Neural crest cell (in vitro differentiated cells): ENCODE results near the gene ACSF3. TPM values are rescaled to one million over a fixed set of nuclear protein-coding genes. Genes with fewer than 3 reads are reported as not detected.

Source experiments
- DNase-seq: peaks from one replicate; pipeline ENCODE4 v3.0.0; 2021; ENCODE audit warnings: low read depth, mixed read lengths, low spot score
- H3K27ac Mint-ChIP-seq: one replicate; pipeline ENCODE4 v1.8.0; 2021; ENCODE audit warnings: mild to moderate bottlenecking, mixed read lengths; ENCODE audit not compliant: unreplicated experiment
- H3K27me3 Mint-ChIP-seq: 2 replicates; pipeline ENCODE4 v1.8.0; 2021; ENCODE audit warnings: low read depth, mild to moderate bottlenecking, mixed read lengths
- H3K36me3 Mint-ChIP-seq: 2 replicates; pipeline ENCODE4 v1.8.0; 2021; ENCODE audit warnings: low read depth, mild to moderate bottlenecking, mixed read lengths
- H3K4me1 Mint-ChIP-seq: 2 replicates; pipeline ENCODE4 v1.8.0; 2021; ENCODE audit warnings: mixed read lengths
- H3K4me3 Mint-ChIP-seq: one replicate; pipeline ENCODE4 v1.8.0; 2021; ENCODE audit warnings: mild to moderate bottlenecking, mixed read lengths
- H3K9me3 Mint-ChIP-seq: 2 replicates; pipeline ENCODE4 v1.8.0; 2021; ENCODE audit warnings: mixed read lengths
- CTCF ChIP-seq: fragments of 200-600 bp; sonication (generic); conservative IDR thresholded peaks from 2 replicates; pipeline ENCODE4 v1.5.0; 2021; ENCODE audit warnings: antibody characterized with exemption, mild to moderate bottlenecking
- total RNA-seq: library from RNA; stranded (reverse); gene quantifications from 2 replicates; pipeline ENCODE4 v1.2.1, GENCODE V29; 2021

The ACSF3 gene
- total RNA-seq, 1 donor from 2014 or later: 31.0 TPM

DNA sequence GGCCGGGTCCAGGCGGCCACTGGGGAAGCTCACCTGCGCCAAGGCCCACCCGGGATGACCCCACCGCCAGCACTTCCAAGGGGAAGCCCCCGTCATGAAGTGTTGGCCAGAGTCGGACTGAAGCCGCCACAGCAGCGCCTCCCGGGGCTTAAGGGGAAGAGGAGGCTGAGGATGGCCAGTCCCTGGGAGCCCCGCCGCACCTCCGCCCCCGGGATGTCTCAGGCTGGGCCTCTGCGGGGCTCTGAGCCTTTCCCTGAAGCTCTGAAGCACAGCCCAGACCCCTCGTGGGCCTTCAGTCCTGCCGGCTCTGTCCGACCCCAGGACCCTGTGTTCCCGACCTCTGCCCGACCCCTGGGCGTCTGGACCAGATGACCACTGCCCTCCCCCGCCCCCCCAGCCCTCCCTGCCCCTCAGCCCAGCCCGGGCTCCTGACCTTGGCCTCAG, 42.8 kb upstream of the ACSF3 start:
- DNase-seq: no peak
- Mint-ChIP-seq H3K27ac (no peak overlapping the region), H3K36me3 (no peaks in the 10 kb centered on the region), H3K4me3 (no peak overlapping the region), H3K4me1 (peaks cover 17% of the 10 kb centered on the region), H3K27me3 (peaks cover 7% of the 10 kb centered on the region), H3K9me3 (peaks cover 5% of the 10 kb centered on the region)
- no peak for TF ChIP-seq CTCF

DNA sequence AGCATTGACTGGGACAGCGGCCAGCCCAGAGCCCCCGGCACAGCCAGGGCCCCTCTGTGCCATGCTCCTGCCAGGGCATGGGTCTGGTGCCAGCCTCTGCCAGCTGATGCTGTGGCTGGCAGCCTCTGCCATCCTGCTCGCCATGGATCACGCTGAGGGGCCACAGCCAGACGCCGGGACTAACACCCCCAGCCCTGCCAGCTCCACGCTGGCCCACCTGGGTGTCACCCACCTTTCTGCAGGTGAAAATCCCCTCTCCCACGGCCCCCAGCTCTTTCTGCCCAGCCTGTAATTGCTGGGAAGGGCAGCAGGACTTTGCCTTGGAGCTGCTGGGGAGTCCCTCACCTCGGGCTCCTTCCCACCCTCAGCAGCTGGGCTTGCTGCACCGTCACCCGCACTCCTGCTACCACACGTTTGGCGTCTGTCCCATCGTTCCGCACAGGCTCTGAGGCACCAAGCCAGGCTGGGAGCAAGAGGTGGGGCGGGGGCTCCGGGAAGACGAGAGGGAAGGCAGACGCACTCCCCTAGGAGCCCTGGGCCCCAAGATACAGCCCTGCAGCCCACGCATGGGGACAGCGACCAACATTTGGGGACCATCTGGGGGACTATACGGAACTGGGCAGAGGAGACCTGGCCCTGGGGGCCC, 42.0 kb upstream of the ACSF3 start:
- Mint-ChIP-seq H3K27ac (no peak overlapping the region), H3K9me3 (no peaks in the 10 kb centered on the region), H3K36me3 (no peaks in the 10 kb centered on the region), H3K4me1 (peaks cover 12% of the 10 kb centered on the region), H3K27me3 (peaks cover 7% of the 10 kb centered on the region), H3K4me3 (no peak overlapping the region)
- no peak for DNase-seq
- no peak for TF ChIP-seq CTCF

DNA sequence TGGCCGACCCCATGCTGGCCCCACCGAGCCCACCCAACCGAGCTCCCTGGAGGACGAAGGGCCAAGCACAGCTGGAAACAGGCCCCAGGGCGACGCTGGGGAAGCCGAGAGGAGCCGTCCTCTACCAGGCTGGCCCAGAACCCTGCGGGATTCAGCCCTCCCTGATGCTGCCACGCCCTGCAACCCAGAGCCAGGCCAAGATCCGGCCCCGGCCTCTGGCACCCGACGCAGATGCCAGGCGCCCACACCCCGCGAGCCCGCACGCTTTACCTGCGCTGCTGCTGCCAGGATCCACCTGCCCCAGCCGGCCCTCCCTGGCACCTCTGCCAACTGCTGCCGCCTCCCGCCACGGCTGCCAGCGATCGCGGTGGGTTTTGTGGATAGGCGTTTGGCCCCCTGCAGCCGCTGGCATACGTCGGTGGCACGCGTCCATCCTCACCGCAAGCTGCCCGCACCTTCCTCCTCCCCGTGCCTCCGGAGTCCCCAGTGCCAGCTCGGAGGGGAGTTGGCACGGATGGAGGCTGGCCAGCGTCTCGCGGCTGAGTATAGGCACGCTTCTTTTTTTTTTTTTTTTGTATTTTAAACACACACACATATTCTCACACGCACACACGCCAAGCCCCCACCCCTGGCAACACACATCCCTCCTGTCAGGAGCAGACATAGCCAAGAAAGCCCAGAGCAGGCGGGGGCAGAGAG, 41.3 kb upstream of the ACSF3 start:
- H3K36me3 Mint-ChIP-seq: no peaks in the 10 kb centered on the region
- H3K27ac Mint-ChIP-seq: peak overlapping the region; percentile 35
- no peak for TF ChIP-seq CTCF
- H3K4me3 Mint-ChIP-seq: no peak overlapping the region
- DNase-seq: no peak
- peaks cover 6% of the 10 kb centered on the region for H3K27me3 Mint-ChIP-seq
- peaks cover 12% of the 10 kb centered on the region for H3K4me1 Mint-ChIP-seq
- no peaks in the 10 kb centered on the region for H3K9me3 Mint-ChIP-seq

DNA sequence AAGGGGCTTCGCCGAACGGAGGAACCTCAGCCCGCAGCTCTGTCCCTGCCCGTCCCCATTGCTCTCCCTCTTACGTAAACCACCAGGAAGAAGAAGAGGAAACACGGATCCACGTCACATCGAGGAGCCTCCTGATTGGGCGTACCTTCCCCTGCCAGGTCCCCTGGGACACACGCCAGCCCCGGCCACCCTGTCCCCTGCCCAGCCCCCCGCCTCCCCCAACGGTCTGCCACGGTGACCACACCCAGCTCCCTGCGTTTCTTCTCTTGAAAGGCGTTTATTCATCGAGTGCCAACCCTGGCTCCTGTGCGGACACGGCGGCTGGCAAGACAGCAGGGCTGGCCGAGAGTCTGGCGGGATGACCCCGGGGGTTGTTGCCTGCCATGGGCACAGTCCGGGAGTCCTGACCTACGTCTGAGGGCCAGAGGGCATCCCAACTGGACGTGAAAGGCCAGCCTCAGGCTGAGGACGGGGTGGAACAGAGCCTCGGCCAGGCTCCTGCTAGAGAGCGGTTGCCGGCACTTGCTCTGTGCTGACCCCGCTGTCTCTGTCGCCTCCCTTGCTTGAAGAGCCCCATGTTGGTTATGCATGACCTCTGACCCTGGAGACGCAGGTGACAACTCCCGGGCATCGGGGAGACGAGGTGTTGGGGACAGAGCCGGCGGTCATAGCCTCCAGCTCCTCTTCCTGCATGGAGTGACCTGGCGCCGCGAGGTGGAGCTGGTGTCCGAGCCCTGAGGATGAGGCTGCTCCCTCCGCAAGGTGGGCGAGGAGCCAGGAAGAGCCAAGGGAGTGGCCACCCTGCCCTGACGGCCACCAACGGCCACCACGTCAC, 40.5 kb upstream of the ACSF3 start:
- Mint-ChIP-seq H3K4me1 (peaks cover 9% of the 10 kb centered on the region), H3K9me3 (no peaks in the 10 kb centered on the region), H3K36me3 (no peaks in the 10 kb centered on the region), H3K4me3 (no peak overlapping the region), H3K27ac (peak overlapping the region; percentile 35), H3K27me3 (peaks cover 2% of the 10 kb centered on the region)
- no peak for DNase-seq
- TF ChIP-seq CTCF: no peak

- no peak overlapping the region for H3K27ac Mint-ChIP-seq
- peaks cover 9% of the 10 kb centered on the region for H3K4me1 Mint-ChIP-seq
- no peak for TF ChIP-seq CTCF
- H3K36me3 Mint-ChIP-seq: no peaks in the 10 kb centered on the region
- no peak overlapping the region for H3K4me3 Mint-ChIP-seq
- peaks cover 2% of the 10 kb centered on the region for H3K27me3 Mint-ChIP-seq
- no peak for DNase-seq
- H3K9me3 Mint-ChIP-seq: no peaks in the 10 kb centered on the region
Observed at GRCh38 chr16:89053725-89054029, 40.0 kb upstream of the ACSF3 start.
